GM18909 (cell line): ENCODE results near the gene PCSK1N.
"Not testable (repeated sequence)": the region's sequence is repeated elsewhere in the genome, so short reads cannot be mapped to it uniquely, and the experiment has no call there.

Experiments used
- ATAC-seq: cut with Tn5 transposase; IDR thresholded peaks from one replicate; pipeline ENCODE4 v1.9.1; 2021; ENCODE audit warnings: mild to moderate bottlenecking; ENCODE audit not compliant: unreplicated experiment, poor library complexity

Gene PCSK1N

GRCh38 chrX:48826135-48826875 lies 9.1 kb downstream of the PCSK1N start, which contains the start of gene ERAS:
ERAS (plus strand) TSS chrX:48826513; CDS start chrX:48829124, 2,611 bp downstream.
- ATAC-seq, result no peak

- no peak for ATAC-seq
Observed at GRCh38 chrX:48824066-48824465, 11.3 kb downstream of the PCSK1N start.

GRCh38 chrX:48823053-48823452 lies 12.4 kb downstream of the PCSK1N start:
- ATAC-seq, result no peak

- ATAC-seq, result not testable (repeated sequence)
Observed at GRCh38 chrX:48819394-48819793, 16.0 kb downstream of the PCSK1N start.

- ATAC-seq, result no peak
Observed at GRCh38 chrX:48818866-48819265, 16.5 kb downstream of the PCSK1N start.

GRCh38 chrX:48818098-48818497 lies 17.3 kb downstream of the PCSK1N start:
- ATAC-seq, result no peak

GRCh38 chrX:48816014-48816810 lies 19.2 kb downstream of the PCSK1N start:
- no peak for ATAC-seq

GRCh38 chrX:48815266-48815665 lies 20.1 kb downstream of the PCSK1N start:
- ATAC-seq, result no peak

- ATAC-seq, result no peak
Observed at GRCh38 chrX:48814722-48815121, 20.7 kb downstream of the PCSK1N start.

- no peak for ATAC-seq
Observed at GRCh38 chrX:48813644-48814043, 21.8 kb downstream of the PCSK1N start.

GRCh38 chrX:48806081-48806480 lies 29.3 kb downstream of the PCSK1N start:
- no peak for ATAC-seq

GRCh38 chrX:48802905-48803200 lies 32.6 kb downstream of the PCSK1N start:
- ATAC-seq, result no peak

- peak; percentile 45 for ATAC-seq
Observed at GRCh38 chrX:48802089-48802904, 33.1 kb downstream of the PCSK1N start.

GRCh38 chrX:48801280-48802088 lies 33.9 kb downstream of the PCSK1N start, which contains the start of gene HDAC6:
HDAC6 (plus strand) TSS chrX:48802067; CDS start chrX:48802693, 626 bp downstream.
- peak; percentile 83 for ATAC-seq

- ATAC-seq, result no peak
Observed at GRCh38 chrX:48800574-48801279, 34.7 kb downstream of the PCSK1N start.

- no peak for ATAC-seq
Observed at GRCh38 chrX:48798318-48798717, 37.1 kb downstream of the PCSK1N start.

- ATAC-seq, result no peak
Observed at GRCh38 chrX:48794911-48795515, 40.4 kb downstream of the PCSK1N start.

GRCh38 chrX:48794340-48794910 lies 41.0 kb downstream of the PCSK1N start:
- no peak for ATAC-seq

- no peak for ATAC-seq
Observed at GRCh38 chrX:48793935-48794334, 41.5 kb downstream of the PCSK1N start.
